T47D (cell line): ENCODE results near the gene WDR74.

Experiments
- DNase-seq, 2 experiments: peaks; one replicate each; pipeline versions ENCODE4 v3.0.0 to v3.0.0-alpha.2; 2011 to 2012; ENCODE audit warnings: low read depth in 1 of 2, low spot score in 1 of 2
- JUND ChIP-seq: IDR thresholded peaks from 2 replicates; pipeline ENCODE4 v1.6.1; 2012; ENCODE audit warnings: low read depth
- in situ Hi-C: cut with HindIII; loops from 2 replicates; pipeline ENCODE4 v1.10.0; 2016; ENCODE audit warnings: low sequenced_read_pairs, low pct_unique_long_range_greater_than_20kb

The WDR74 gene

DNA sequence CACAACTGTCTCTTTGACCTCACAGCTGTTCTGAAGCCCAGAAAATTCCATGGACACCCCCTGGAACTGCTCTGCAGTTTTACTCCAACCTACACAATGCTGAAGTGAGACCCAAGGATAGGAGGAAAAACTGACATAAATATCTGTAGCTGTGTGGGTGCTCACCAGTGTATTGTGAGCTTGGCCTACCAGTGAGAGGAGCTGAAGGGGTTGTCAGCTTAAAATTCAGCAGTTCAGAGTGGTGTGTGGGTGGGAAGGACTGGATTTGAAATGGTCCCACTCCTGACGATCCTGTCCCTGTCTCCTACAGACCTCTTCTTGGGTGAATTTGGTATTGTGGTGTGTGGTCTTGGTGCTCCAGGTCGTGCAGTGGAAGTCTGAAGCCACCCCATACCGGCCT lies 49.8 kb downstream of the WDR74 start:
- no peak for DNase-seq
- in situ Hi-C loops = no loop called here
- TF ChIP-seq JUND = no peak

DNA sequence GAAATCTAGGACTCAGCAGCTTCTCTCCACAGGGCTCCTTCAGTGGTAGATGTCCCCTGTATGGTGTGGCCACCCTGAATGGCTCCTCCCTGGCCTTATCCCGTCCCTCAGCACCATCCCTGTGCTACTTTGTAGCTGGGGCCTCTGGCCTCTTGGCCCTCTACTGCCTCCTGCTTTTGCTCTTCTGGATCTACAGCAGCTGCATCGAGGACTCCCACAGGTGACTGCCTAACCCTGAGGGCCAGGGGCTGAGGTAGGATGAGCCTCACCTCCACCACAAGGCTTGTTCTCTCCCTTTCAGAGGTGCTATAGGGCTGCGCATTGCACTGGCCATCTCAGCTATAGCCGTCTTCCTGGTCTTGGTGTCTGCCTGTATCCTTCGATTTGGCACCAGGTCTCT lies 50.4 kb downstream of the WDR74 start:
- TF ChIP-seq JUND = no peak
- in situ Hi-C loops = no loop called here
- no peak for DNase-seq

DNA sequence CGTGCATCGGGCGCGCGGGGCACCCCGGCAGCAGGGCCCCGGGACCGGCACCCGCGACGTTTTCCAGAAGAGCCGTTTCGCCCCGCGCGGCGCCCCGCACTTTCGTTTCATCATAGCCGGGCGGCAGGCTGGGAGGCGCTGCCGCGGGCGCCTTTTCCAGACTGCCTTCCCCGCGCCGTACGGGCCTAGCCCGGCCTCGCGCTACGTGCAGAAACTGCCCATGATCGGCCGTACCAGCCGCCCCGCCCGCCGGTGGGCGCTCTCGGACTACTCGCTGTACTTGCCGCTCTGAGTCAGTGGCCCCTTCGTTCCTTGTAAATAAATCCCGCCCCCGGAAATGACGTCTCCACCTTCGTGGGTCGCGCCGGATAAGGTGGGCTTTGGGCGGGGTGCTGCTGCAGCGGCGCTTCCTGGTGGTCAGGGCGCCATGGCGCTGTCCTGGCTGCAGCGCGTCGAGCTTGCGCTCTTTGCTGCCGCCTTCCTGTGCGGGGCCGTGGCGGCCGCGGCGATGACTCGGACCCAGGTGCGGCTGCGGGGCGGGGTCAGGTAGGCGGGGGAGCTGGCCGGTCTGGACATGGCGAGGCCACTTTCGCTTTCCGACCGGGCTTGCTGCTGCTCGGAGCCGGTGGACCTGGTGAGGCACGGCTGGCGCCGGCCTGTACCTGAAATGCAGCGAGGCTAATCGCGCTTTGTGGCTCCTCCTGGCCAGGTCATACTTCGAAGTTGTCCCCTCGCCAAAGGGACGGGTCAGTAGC lies 52.2 kb downstream of the WDR74 start, which contains the start of gene TMEM179B:
Gene TMEM179B (plus strand): TSS at position 398 of the 755 bp plus-strand sequence. CDS start 30 bp downstream, at position 428.
- in situ Hi-C loops = no loop called here

DNA sequence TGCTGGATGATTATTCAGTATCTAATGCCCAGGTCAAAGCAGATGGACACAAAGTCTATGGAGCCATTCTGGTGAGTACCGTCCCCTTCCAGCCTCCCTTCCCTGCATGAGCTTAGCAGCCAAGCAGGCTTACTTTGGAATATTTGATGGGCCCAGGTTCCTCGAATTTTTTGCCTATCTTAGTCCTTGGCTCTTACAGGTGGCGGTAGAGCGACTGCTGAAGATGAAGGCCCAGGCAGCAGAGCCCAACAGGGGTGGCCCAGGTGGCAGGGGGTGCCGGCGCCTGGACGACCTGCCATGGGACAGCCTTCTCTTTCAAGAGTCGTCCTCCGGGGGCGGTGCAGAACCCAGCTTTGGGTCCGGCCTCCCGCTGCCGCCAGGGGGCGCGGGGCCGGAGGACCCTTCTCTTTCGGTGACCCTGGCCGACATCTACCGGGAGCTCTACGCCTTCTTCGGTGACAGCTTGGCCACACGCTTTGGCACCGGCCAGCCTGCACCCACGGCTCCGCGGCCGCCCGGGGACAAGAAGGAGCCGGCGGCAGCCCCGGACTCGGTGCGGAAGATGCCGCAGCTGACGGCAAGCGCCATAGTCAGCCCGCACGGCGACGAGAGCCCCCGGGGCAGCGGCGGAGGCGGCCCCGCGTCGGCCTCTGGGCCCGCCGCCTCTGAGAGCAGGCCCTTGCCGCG lies 52.9 kb downstream of the WDR74 start:
- no peak for TF ChIP-seq JUND
- in situ Hi-C loops = no loop called here
- DNase-seq = peak; percentile 93 to 94

More for the DNA sequence above, 52.2 kb downstream of the WDR74 start, which contains the start of gene TMEM179B:
- peak; percentile 24; the same call in 1 of the 2 replicates for TF ChIP-seq JUND
- peak; percentile 95 to 99 for DNase-seq
